ENCODE measurements around the gene PTPRH.

PTPRH gene, protein sequence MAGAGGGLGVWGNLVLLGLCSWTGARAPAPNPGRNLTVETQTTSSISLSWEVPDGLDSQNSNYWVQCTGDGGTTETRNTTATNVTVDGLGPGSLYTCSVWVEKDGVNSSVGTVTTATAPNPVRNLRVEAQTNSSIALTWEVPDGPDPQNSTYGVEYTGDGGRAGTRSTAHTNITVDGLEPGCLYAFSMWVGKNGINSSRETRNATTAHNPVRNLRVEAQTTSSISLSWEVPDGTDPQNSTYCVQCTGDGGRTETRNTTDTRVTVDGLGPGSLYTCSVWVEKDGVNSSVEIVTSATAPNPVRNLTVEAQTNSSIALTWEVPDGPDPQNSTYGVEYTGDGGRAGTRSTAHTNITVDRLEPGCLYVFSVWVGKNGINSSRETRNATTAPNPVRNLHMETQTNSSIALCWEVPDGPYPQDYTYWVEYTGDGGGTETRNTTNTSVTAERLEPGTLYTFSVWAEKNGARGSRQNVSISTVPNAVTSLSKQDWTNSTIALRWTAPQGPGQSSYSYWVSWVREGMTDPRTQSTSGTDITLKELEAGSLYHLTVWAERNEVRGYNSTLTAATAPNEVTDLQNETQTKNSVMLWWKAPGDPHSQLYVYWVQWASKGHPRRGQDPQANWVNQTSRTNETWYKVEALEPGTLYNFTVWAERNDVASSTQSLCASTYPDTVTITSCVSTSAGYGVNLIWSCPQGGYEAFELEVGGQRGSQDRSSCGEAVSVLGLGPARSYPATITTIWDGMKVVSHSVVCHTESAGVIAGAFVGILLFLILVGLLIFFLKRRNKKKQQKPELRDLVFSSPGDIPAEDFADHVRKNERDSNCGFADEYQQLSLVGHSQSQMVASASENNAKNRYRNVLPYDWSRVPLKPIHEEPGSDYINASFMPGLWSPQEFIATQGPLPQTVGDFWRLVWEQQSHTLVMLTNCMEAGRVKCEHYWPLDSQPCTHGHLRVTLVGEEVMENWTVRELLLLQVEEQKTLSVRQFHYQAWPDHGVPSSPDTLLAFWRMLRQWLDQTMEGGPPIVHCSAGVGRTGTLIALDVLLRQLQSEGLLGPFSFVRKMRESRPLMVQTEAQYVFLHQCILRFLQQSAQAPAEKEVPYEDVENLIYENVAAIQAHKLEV

DNA sequence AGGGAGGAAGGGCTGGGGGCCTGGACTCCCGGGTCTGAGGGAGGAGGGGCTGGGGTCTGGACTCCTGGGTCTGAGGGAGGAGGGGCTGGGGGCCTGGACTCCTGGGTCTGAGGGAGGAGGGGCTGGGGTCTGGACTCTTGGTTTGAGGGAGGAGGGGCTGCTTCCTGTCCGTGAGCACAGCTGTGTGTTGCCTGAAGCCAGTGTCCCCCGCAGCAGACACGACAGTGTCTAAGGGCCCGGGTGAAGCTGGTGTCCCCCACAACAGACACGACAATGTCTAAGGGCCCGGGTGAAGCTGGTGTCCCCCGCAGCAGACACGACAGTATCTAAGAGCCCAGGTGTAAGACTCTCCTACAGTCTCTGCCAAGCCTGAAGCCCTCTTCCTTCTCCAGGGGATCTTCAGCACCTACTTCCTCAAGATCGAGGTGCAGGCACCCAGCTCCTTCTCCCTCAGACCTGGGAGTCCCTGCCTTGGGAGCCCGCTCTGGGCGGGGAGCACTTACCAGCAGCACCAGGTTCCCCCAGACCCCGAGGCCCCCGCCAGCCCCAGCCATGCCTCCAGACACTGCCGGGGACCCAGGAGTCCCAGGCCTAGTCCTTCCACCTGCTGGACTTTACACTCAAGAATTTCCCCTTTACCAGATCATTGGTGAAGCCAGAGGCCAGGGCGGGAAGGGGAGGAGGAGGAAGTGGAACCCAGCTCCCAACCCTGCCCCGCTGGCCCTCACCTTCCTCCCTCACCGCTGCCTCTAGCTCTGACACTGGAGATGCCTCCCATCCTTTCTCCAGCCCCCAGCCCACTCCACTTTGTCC, at the start of gene PTPRH:
Gene PTPRH (minus strand): TSS at position 622 of the 813 bp plus-strand sequence. CDS start 68 bp downstream, at position 554.
- DNase-seq = no peak

DNA sequence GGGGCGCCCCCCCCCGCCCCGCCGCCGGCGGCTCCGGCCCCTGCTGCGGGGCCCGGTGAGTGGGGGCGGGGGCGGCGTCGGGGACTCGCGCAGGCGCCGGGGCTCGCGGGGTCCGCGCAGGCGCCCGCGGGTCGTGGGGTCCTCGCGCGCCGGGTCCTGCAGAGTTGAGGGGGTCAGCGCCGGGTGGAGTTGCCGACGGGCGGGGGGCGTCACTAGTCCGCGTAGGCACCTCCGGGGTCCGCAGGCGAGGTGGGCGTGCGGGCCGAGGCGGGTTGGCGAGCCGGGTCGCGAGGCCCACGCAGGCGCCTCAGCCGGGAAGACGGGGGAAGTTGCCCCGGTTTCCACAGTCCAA, 49.2 kb upstream of the PTPRH start:
- no peak for DNase-seq

DNA sequence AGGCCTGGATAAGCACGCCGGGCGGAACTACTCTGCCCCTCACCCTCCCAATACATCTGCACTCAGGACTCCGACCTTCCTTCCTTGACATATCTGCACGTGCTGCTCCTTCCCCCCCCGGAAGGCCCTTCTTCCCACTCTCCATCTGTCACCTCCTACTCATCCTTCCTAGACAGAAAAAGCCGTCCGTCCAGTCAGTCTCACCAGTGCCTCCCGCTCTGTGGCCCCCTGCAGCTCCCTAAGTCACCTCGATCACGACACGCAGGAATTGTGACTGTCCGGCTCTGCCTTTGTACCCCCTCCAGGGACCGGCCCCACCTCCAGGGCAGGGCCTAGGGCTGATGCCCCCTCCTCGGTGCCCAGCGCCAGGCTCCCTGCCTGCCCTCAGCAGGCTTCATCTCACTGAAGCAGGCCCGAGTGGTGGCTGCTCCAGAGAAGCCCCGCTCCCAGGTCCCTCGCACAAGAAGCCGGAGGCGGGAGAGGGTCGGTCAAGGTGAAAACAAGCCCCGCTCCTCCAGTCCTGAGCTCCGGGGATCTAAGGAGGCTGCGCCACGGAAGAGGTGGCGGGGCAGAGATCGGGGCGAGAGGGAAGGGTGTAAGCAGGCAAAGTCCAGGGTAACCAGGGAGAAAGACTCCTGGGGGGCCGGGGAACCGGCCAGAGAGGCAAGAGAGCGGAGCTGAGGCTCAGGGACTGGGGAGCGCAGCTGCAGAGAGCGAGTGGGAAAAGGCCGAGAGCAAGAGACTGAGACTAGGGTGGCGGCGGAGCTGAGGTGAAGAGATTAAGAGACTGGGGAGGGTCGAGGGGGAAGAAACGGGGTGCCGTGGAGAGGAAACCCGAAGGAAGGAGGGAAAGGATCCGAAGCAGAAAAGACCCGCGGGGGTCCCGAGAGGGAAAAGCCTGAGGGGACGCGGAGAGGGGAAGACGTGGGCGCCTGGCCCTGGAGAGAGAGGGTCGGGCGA, 48.4 kb upstream of the PTPRH start:
- DNase-seq = no peak

DNA sequence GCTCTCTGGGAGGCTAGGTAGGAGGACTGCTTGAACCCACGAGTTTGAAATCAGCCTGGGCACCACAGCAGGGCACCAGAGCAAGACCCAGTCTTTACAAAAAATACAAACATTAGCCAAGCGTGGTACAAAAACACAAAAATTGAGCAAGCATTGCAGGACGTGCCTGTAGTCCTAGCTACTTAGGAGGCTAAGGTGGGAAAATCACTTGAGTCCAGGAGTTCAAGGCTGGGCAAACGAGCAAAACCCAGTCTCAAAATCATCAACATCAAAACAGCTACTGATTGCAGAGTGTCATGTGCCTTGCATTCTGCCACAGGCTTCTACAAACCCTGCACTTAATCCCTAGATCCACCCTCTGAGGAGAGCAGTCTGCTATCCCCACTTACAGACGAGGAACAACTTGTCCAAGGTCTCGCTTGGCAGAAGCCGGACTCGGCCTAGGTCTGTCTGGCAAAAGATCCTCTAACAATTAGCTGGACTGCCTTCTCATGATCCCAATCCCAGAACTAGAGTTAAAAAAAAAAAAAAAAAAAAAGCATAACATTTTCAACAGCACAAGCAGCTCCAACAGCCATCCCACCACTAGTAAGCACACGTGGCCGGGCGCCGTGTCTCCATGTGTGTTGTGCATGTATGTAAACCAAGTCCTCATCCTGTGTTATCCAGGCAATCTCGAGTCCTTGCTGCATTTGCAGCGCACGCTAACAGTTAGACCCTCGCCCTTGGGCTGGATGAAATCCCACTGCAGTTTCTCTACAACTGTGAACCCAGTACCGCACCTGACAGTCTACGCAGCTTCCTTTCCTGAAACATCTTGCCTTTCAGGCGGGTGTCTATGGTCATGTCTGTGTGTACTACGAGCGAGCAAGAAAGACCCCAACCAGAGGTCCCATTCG, 47.5 kb upstream of the PTPRH start:
- no peak for DNase-seq

DNA sequence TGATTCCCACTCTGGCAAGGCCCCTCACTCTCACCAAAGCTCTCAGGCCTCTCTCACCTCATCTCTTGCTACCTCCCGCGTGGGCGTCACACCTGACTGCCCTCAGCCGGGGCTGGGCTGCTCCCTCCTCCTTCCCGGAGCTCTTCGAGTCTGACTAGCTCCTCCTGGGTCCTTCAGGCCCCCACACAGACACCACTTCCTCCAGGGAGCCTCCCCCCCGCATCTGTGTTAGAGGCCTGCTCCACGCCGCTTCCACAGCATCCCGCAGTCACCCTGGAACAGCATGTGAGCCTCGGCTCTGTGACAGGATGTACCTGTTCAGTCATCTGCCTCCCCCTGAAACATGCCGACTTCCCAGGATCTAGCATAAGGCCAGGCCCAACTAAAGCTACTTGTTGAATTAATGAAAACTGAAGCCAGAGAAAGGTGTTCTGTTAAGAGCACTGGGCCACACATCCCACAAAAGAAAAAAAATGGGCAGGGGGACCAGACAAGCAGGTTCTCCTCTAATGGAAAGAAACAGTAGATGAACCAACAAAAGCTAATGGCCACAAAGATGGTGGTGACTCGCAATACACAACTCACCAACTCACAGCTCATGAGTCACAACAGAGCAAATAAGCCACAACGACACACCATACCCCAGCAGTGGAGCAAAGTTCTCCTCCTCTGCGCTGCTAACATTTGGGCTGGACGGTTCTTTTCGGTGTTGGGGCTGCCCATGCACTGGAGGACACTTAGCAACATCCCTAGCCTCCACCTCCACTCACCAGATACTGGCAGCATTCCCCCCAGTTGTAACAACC, 46.5 kb upstream of the PTPRH start:
- DNase-seq = no peak

DNA sequence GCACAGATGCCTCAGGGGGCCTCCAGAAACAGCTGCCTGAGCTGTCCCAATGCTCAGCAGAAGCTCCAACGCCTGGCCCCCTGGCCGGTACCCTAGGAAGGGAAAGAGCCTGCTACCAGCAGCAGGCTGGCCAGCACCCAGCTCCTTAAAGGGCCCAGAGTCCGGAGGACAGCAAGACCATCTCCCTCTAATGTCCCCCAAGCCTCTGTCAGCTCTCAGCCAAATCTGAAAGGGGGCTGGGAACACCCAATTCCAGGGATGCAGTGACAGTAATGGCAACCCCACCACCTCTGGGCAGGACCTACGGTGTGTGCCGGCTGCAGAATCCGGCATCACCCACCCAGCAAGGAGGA, 45.3 kb upstream of the PTPRH start:
- DNase-seq = no peak

DNA sequence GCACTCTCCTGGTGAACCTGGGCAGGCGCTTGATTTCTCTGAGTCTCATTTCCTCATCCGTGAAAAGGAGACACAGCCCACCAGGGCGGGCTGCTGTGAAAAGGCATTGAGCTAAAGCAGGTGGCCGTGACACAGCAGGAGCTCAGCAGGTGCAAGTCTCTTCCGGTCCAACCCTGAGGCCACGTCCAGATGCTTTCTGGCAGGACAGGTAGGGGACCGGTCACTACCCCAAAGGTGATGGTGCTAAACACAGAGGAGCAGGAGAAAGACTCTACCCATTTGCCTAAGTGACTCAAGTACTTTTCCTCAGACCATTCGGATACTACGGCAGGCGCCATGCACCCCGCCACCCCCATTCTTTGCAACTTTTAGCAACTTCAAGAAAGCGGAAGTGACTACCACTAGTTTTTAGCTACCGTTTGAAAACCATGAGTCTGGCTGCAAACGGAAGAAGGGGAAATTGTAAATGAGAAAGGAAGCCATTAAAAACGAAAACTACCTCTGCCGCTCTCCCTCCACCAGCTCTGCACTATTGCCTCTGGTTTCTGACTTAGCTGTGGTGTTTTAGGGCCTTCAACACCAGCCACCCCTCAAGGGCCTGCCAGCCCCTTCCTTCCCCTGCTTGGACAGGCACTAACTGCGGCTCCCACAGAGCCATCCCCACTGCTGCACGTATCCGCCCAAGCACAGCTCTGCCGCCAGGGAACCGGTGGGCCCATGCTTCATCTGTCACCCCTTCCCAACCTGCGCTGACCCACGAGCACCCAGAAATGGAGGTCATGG, 44.7 kb upstream of the PTPRH start:
- DNase-seq = no peak

DNA sequence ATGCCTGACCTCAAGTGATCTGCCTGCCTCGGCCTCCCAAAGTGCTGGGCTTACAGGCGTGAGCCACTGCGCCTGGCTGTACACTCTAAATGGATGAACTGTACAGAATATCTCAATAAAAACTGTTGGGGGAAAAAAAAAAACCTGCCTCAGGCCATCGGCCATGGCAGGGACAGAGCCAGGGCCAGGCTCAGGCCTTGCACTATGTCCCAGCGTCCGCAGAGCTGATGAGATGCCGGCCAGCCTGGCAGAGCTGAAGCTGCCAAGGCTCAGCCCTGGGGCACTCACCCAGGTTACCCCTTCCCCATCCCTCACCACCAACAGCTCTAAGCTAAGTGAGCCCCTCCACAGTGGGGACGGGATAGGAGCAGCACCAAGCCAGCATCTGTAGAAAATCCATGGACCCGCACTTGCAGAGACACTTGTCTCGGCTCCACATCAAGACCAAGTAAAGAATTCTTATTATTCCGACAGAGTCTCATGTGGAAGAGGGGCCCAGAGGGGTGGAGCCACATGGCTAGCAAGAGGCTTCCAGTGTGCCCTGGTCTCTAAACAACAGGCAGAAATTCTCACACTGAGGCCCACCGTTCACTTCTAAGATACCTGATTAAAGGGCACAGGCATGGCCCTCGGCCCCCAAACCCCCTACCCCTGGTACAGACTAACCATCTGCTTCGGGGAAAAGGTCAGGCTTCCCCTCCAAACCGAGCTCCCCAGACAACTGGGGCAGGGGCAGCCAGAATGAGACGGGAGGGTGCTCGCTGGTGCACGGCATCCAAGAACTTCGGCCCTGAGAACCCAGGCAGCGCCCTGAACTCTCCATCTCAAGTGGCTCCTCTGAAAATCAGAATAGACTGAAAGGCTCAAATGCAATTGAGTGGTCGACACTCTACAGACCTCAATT, 43.7 kb upstream of the PTPRH start:
- no peak for DNase-seq

DNA sequence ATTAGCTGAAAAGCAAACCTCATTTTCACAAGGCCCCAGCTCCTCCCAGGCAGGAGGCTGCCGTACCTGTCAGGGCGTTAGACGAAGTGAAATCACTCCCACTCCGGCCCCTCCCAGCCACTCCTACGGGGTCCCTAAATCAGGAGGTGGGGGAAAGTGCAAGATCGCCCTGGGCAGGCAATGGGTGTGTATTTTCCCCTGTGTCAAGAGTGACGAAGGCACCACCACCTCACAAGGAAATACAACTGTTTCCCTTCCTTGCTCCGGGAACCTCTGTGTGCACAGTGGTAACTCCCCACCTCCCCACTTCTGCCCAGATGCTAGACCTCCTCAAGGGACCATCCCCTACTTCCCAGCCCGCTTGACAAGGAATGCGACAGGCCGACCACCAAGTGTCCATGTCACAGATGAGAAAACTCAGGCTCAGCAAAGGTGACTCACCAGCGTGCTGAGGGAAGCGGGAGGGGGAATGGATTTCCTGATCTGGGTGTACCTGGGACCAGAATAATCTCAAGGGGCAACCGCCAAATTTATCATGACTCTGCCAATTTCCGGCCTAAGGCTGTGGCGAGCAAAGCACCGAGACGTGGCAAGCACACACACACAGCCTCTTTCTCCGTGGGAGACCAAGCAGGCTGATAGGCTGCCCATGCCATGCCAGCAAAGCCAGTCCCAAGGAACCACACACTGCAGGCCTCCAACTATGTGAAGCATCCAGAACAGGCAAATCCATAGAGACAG, 42.2 kb upstream of the PTPRH start:
- no peak for DNase-seq

DNA sequence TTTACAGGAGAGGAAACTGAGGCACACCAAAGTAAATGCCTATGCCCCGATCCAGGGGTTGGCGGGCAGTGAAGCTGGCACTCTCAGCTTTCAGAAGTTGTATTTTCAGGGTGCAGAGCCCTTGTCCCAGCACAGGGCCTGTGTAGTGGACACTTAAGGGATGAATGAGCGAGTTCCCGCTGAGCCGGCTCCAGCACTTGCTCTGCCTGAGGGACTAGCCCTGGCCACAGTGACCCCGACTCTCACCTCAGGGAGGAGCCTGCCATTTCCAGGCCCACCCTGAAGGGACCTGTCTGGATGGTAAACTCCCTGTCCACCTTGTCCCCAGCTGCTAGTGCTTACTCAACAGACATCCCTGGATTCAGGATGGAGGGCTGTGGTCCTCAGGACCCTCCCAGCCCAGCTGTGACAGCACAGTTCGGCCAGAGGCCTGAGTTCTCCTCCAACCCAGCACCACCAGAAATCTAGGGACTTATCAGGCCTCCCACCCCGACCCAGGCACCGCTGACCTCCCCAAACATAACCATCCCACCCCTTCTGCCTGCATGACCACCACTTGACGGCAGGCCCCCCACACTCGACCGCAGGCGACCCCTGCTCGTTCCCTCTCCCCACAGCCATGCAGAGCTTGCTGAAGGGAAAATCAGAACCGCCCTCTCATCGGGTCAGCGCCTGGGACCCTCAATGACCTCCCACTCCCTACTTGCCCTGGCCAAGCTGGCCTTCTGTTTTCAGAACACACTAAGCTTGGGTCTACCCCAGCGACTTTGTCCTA, 41.1 kb upstream of the PTPRH start:
- DNase-seq = no peak

DNA sequence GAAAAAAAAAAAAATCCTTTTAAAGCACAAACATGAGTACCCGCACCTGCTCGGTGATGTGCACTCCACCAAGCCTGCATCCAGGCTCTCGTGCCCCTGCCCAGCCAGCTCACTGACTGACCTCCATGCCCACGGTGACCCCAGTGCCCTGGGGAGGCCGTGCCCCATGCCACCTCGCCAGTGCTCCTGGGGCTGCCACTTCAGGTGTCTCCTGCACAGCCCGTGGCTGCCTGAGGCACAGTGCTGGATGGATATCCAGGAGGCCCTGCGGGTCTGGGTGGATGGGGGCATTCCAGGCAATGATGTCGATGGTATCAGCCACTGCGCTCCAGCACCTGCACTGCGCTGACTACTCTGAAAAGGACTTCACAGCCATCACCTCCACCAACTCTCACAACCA, 40.5 kb upstream of the PTPRH start:
- DNase-seq = no peak

DNA sequence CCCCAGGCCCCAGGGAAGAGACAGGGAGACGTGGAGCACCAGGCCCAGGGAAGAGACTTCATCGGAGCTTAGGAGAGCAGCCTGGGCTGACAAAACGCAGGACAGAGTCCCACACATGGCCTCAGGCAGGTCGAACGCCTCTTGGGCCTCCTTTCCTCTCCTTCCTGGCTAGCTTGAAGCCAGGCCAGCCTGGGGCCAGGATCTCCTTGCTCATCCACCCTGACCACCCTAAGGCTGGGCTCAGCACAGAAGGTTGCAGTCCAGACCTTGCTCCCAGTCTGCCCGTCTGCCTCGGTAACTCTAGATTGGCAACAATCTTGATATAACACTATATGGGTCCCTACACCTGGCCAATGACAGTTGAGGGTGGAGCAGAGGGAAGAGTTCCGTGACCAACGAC, 39.4 kb upstream of the PTPRH start:
- no peak for DNase-seq

DNA sequence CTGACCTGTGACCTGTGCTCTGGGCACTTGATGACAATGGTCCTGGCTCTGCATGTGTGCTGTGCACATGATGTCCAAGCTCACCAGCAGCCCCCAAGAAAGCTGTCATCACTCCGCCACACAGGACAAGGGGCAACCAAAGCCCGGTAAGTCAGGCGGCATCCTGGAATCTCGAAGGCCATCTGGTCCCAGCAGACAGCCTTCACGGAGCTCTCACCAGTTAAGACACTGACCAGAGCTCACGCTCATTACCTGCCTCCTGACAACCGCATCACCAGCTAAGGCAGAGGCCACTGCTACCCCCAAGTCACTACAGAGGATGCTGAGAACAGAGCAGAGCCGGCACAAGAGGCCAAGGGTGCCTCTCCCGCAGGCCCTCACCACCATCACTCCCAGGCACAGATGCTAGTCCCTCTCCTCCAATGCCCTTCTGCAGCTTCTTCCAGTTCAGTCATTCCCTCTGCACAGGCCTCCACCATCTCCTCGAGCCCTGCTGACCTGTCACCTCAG, 38.9 kb upstream of the PTPRH start:
- DNase-seq = no peak

DNA sequence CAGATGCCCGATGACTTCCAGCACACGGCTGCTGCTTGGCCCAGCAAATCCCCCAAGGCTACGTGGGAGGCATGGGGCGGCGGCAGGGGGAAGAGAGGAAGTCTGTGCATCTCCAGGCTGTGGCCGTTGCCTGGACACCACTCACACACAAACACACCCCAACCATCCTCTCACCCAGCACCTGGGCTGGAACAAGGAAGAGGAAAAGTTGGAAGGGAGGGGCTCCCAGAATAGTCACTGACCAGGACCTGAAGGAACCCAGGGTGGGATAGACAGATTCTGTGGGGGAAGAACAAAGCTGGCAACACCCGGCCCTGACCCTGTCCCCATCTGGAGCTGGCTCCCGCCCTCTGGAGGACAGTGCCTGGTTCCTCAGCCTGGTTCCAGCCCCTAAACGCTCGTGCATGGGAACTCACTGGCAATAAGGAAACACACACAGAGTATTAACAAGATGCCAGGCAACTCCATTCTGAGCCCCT, 38.4 kb upstream of the PTPRH start:
- no peak for DNase-seq

All from cortex of kidney (tissue), 1 donor.